Mesothelial cell of epicardium (in vitro differentiated cells): ENCODE measurements around the gene TECPR2. TPM values are rescaled to one million over a fixed set of nuclear protein-coding genes. Genes with fewer than 3 reads are reported as not detected.

Experiments
- DNase-seq, 2 experiments: peaks; one replicate each; pipeline ENCODE4 v3.0.0; 2021; ENCODE audit warnings: low spot score in 2 of 2; ENCODE audit not compliant: unreplicated experiment in 2 of 2
- H3K27ac Mint-ChIP-seq: 2 replicates; pipeline ENCODE4 v1.8.0; 2021; ENCODE audit warnings: mixed read lengths
- H3K27me3 Mint-ChIP-seq: 2 replicates; pipeline ENCODE4 v1.8.0; 2021; ENCODE audit warnings: low read depth, mixed read lengths
- H3K36me3 Mint-ChIP-seq: 2 replicates; pipeline ENCODE4 v1.8.0; 2021; ENCODE audit warnings: mixed read lengths
- H3K4me1 Mint-ChIP-seq: 2 replicates; pipeline ENCODE4 v1.8.0; 2021; ENCODE audit warnings: mixed read lengths
- H3K4me3 Mint-ChIP-seq: 2 replicates; pipeline ENCODE4 v1.8.0; 2021; ENCODE audit warnings: mild to moderate bottlenecking, moderate library complexity, mixed read lengths
- H3K9me3 Mint-ChIP-seq: 2 replicates; pipeline ENCODE4 v1.8.0; 2021; ENCODE audit warnings: mixed read lengths
- CTCF ChIP-seq: fragments of 200-600 bp; sonication (generic); IDR thresholded peaks from one replicate; pipeline ENCODE4 v1.5.0; 2021; ENCODE audit warnings: antibody characterized with exemption; ENCODE audit not compliant: unreplicated experiment
- total RNA-seq: library from RNA; stranded (reverse); gene quantifications from 3 replicates; pipeline ENCODE4 v1.2.1, GENCODE V29; 2021

Gene TECPR2
- total RNA-seq, 1 donor from 2014 or later: 30.0 TPM

- H3K27ac Mint-ChIP-seq: no peak overlapping the region
- peaks cover 6% of the 10 kb centered on the region for H3K4me1 Mint-ChIP-seq
- H3K27me3 Mint-ChIP-seq: no peaks in the 10 kb centered on the region
- TF ChIP-seq CTCF: no peak
- H3K9me3 Mint-ChIP-seq: no peaks in the 10 kb centered on the region
- H3K36me3 Mint-ChIP-seq: peaks cover 12% of the 10 kb centered on the region
- no peak overlapping the region for H3K4me3 Mint-ChIP-seq
- DNase-seq: no peak
These were observed 77.7 kb downstream of the TECPR2 start for GRCh38 chr14:102440392-102440791.

GRCh38 chr14:102442241-102443211, 79.8 kb downstream of the TECPR2 start:
- no peak overlapping the region for H3K27ac Mint-ChIP-seq
- no peak for DNase-seq
- no peaks in the 10 kb centered on the region for H3K27me3 Mint-ChIP-seq
- H3K4me3 Mint-ChIP-seq: no peak overlapping the region
- peaks cover 19% of the 10 kb centered on the region for H3K36me3 Mint-ChIP-seq
- H3K4me1 Mint-ChIP-seq: peaks cover 6% of the 10 kb centered on the region
- TF ChIP-seq CTCF: no peak
- no peaks in the 10 kb centered on the region for H3K9me3 Mint-ChIP-seq

GRCh38 chr14:102445066-102445465, 82.3 kb downstream of the TECPR2 start:
- Mint-ChIP-seq H3K9me3 (no peaks in the 10 kb centered on the region), H3K4me1 (no peaks in the 10 kb centered on the region), H3K27me3 (no peaks in the 10 kb centered on the region), H3K36me3 (peaks cover 24% of the 10 kb centered on the region), H3K27ac (no peak overlapping the region), H3K4me3 (no peak overlapping the region)
- no peak for TF ChIP-seq CTCF
- no peak for DNase-seq

DNA sequence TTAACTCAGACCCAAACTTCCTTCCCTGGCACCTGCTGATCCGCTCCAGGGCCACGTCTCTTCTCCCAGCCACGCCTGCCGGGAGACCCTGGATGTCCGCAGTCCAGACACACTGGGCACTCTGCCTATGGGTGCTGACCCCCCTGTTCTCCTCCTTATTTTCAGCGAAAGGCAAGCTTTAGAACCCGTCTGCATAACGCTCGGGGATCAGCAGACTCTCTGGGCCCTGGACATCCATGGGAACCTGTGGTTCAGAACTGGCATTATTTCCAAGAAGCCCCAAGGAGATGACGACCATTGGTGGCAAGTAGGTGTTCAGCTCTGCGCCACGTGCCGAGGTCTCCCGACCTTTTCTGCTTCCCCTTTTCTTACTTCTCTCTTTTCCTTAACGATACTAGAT, 82.9 kb downstream of the TECPR2 start:
- TF ChIP-seq CTCF: no peak
- H3K36me3 Mint-ChIP-seq: peaks cover 25% of the 10 kb centered on the region
- H3K9me3 Mint-ChIP-seq: no peaks in the 10 kb centered on the region
- H3K4me1 Mint-ChIP-seq: no peaks in the 10 kb centered on the region
- no peaks in the 10 kb centered on the region for H3K27me3 Mint-ChIP-seq
- no peak for DNase-seq
- H3K4me3 Mint-ChIP-seq: no peak overlapping the region
- H3K27ac Mint-ChIP-seq: no peak overlapping the region

DNA sequence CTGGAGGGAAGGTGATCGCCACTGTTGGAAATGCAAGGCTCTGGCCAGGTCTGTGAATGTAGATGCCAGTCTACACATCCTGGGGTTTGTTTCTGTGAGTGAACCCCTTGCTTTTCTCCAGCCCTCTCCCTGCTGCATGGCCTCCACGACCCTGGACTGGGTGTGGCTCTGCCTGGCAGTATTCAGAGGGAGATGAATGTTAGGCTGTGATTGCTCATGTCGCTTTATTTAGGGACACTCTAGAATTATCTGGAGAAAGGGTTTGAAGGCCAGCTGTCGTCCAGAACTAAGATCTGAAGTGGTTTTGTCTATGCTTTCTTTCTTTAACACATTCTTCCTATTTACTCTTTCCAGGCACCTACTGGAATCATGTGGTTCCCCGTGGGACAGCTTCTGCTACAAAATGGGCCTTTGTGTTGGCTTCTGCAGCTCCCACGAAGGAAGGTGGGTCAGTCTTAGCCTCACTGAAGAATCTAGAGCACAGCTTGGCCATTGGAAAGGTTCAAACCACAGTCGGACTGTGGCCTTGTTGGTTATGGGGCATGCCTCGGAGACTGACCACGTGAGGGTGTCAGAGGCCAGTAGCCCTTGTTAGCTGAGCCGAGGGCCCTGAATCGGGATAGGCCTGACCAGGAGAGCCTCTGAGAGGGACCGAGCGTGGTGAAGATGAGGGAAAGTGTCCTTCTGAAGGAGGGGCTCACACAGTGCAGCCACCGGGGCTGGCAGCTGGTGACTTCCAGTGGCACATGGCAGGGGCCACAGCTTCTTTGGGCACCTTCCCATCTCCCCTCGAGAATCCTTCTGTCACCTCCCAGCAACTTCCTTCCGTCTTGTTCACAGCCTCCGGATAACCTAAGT, 87.7 kb downstream of the TECPR2 start:
- H3K4me1 Mint-ChIP-seq: no peaks in the 10 kb centered on the region
- TF ChIP-seq CTCF: no peak
- no peak overlapping the region for H3K27ac Mint-ChIP-seq
- H3K36me3 Mint-ChIP-seq: peaks cover 23% of the 10 kb centered on the region
- no peak for DNase-seq
- H3K4me3 Mint-ChIP-seq: no peak overlapping the region
- no peaks in the 10 kb centered on the region for H3K9me3 Mint-ChIP-seq
- no peaks in the 10 kb centered on the region for H3K27me3 Mint-ChIP-seq
